ENCODE results near the gene TSPAN13.

- no peak for TF ChIP-seq CTCF (IDR thresholded peaks at IDR 0.05; ENCODE audit: low read depth, low read length)
- TF ChIP-seq POLR2A (IDR thresholded peaks at IDR 0.05; ENCODE audit: extremely low read depth, insufficient read length) = no peak
- TF ChIP-seq, protein P1, sequence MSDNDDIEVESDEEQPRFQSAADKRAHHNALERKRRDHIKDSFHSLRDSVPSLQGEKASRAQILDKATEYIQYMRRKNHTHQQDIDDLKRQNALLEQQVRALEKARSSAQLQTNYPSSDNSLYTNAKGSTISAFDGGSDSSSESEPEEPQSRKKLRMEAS (IDR thresholded peaks at IDR 0.05; ENCODE audit: low read depth, low read length) = no peak
Measured at GRCh38 chr7:16740623-16740953, 13.0 kb upstream of the TSPAN13 start.

All from NB4 (cell line).